SK-N-SH treated with all-trans-retinoic acid at 6 μM for 48 hours (cell line): ENCODE results near the gene CDX1.

Experiments
- ARNTL ChIP-seq: fragments of 450-650 bp; formaldehyde crosslinking; IDR thresholded peaks from 2 replicates; pipeline ENCODE4 v1.5.0; 2020; ENCODE audit warnings: low read depth, mild to moderate bottlenecking, moderate library complexity, borderline replicate concordance
- CSDC2 ChIP-seq: fragments of 250-450 bp; sonication (Bioruptor Pico); IDR thresholded peaks from 2 replicates; pipeline ENCODE4 v1.5.0; 2020; ENCODE audit warnings: mild to moderate bottlenecking, moderate library complexity
- ESRRG ChIP-seq: fragments of 250-450 bp; sonication (Bioruptor Pico); IDR thresholded peaks from 2 replicates; pipeline ENCODE4 v1.6.1; 2021; ENCODE audit warnings: mild to moderate bottlenecking
- RARB ChIP-seq: fragments of 250-450 bp; sonication (Bioruptor Pico); IDR thresholded peaks from 2 replicates; pipeline ENCODE4 v1.8.0; 2021; ENCODE audit warnings: mild to moderate bottlenecking, moderate library complexity
- ZC3H10 ChIP-seq: fragments of 250-450 bp; sonication (Bioruptor Pico); IDR thresholded peaks from 2 replicates; pipeline ENCODE4 v1.5.1; 2021; ENCODE audit warnings: mild to moderate bottlenecking, moderate library complexity
- ZFP3 ChIP-seq: fragments of 250-450 bp; sonication (Bioruptor Pico); IDR thresholded peaks from 2 replicates; pipeline ENCODE4 v1.5.0; 2020; ENCODE audit warnings: mild to moderate bottlenecking, moderate library complexity
- ZFP30 ChIP-seq: fragments of 450-650 bp; formaldehyde crosslinking; IDR thresholded peaks from 2 replicates; pipeline ENCODE4 v1.5.0; 2022; ENCODE audit warnings: mild to moderate bottlenecking, moderate library complexity
- TF ChIP-seq, protein P1 (sequence below): fragments of 250-450 bp; sonication (Bioruptor Pico); IDR thresholded peaks from 2 replicates; pipeline ENCODE4 v1.8.0; 2020; ENCODE audit warnings: mild to moderate bottlenecking, moderate library complexity, borderline replicate concordance

DNA sequence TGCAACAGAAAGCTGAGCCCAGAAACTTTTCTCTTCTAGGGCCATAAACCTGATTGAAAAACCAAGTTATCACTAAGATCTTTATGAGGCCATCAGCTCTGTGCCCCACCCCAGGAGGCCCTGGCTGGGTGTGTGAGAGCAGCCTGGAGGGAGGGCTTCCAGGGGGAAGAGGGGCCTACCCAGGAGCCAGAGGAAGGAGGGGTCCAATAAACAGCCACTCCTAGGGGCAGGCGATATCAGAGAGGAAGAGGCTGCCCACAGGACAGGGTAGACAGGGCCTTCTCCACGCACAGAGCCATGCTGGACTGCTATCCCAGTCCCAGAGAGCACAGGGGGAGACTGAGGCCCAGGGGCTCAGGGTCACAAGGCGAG is 4.5 kb upstream of the CDX1 start:
- TF ChIP-seq ZFP30 (CRISPR knock-in tag) (no peak), ZC3H10 (CRISPR knock-in tag) (no peak), RARB (no peak), ZFP3 (CRISPR knock-in tag) (no peak), CSDC2 (no peak), ARNTL (no peak), ESRRG (no peak)
- TF ChIP-seq, protein P1, sequence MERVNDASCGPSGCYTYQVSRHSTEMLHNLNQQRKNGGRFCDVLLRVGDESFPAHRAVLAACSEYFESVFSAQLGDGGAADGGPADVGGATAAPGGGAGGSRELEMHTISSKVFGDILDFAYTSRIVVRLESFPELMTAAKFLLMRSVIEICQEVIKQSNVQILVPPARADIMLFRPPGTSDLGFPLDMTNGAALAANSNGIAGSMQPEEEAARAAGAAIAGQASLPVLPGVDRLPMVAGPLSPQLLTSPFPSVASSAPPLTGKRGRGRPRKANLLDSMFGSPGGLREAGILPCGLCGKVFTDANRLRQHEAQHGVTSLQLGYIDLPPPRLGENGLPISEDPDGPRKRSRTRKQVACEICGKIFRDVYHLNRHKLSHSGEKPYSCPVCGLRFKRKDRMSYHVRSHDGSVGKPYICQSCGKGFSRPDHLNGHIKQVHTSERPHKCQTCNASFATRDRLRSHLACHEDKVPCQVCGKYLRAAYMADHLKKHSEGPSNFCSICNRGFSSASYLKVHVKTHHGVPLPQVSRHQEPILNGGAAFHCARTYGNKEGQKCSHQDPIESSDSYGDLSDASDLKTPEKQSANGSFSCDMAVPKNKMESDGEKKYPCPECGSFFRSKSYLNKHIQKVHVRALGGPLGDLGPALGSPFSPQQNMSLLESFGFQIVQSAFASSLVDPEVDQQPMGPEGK, result no peak
